Chondrocyte (in vitro differentiated cells): ENCODE results near the gene NTF3. TPM values are rescaled to one million over a fixed set of nuclear protein-coding genes. Genes with fewer than 3 reads are reported as not detected.

Experiments used
- DNase-seq: peaks from one replicate; pipeline ENCODE4 v3.0.0; 2021; ENCODE audit warnings: mixed read lengths, low spot score
- H3K27ac Mint-ChIP-seq: one replicate; pipeline ENCODE4 v1.8.0; 2021; ENCODE audit warnings: mild to moderate bottlenecking, moderate library complexity, mixed read lengths; ENCODE audit not compliant: unreplicated experiment
- H3K27me3 Mint-ChIP-seq: 2 replicates; pipeline ENCODE4 v1.8.0; 2021; ENCODE audit warnings: low read depth, mixed read lengths
- H3K36me3 Mint-ChIP-seq: 2 replicates; pipeline ENCODE4 v1.8.0; 2021; ENCODE audit warnings: low read depth, mixed read lengths
- H3K4me1 Mint-ChIP-seq: 2 replicates; pipeline ENCODE4 v1.8.0; 2021; ENCODE audit warnings: low read depth, mild to moderate bottlenecking, mixed read lengths
- H3K4me3 Mint-ChIP-seq: one replicate; pipeline ENCODE4 v1.8.0; 2021; ENCODE audit warnings: mild to moderate bottlenecking, moderate library complexity, mixed read lengths; ENCODE audit not compliant: unreplicated experiment
- H3K9me3 Mint-ChIP-seq: 2 replicates; pipeline ENCODE4 v1.8.0; 2021; ENCODE audit warnings: low read depth, mixed read lengths
- long read RNA-seq: library from polyadenylated mRNA; stranded (forward); transcript quantifications from one replicate; pipeline ENCODE4 v2.0.0, GENCODE V29; 2021
- total RNA-seq: library from RNA; stranded (reverse); gene quantifications from 3 replicates; pipeline ENCODE4 v1.2.1, GENCODE V29; 2021
- TF ChIP-seq, protein P1 (sequence below): fragments of 200-600 bp; sonication (generic); IDR thresholded peaks from 2 replicates; pipeline ENCODE4 v1.5.0; 2021; ENCODE audit warnings: antibody characterized with exemption, mild to moderate bottlenecking, moderate library complexity

The NTF3 gene
- total RNA-seq, result 0.80 to 2.6 TPM (median 2.5 TPM) in 3 replicates
- long read RNA-seq, partial matches to known transcripts, result 0 of 4 reads
- long read RNA-seq, other reads (novel, unspliced or antisense), result 1 of 4 reads

DNA sequence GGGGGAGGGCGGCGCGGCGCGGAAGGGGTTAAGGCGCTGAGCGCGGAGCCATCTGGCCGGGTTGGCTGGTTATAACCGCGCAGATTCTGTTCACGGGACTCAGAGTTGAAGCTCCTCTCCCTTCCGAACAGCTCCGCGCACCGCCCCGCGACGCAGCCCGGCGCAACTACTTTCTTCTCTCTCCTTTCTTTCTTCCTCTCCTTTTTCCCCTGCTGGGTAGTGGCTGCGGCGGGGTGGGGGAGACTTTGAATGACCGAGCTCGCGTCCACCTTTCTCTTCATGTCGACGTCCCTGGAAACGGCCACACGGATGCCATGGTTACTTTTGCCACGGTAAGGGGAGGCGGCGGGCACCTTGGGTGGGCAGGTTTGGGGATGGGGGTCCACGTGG, at the start of gene NTF3:
NTF3 (plus strand) TSS at position 98 of the 390 bp plus-strand sequence; CDS start at position 315, 217 bp downstream.
- TF ChIP-seq, protein P1, sequence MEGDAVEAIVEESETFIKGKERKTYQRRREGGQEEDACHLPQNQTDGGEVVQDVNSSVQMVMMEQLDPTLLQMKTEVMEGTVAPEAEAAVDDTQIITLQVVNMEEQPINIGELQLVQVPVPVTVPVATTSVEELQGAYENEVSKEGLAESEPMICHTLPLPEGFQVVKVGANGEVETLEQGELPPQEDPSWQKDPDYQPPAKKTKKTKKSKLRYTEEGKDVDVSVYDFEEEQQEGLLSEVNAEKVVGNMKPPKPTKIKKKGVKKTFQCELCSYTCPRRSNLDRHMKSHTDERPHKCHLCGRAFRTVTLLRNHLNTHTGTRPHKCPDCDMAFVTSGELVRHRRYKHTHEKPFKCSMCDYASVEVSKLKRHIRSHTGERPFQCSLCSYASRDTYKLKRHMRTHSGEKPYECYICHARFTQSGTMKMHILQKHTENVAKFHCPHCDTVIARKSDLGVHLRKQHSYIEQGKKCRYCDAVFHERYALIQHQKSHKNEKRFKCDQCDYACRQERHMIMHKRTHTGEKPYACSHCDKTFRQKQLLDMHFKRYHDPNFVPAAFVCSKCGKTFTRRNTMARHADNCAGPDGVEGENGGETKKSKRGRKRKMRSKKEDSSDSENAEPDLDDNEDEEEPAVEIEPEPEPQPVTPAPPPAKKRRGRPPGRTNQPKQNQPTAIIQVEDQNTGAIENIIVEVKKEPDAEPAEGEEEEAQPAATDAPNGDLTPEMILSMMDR, result no peak

DNA sequence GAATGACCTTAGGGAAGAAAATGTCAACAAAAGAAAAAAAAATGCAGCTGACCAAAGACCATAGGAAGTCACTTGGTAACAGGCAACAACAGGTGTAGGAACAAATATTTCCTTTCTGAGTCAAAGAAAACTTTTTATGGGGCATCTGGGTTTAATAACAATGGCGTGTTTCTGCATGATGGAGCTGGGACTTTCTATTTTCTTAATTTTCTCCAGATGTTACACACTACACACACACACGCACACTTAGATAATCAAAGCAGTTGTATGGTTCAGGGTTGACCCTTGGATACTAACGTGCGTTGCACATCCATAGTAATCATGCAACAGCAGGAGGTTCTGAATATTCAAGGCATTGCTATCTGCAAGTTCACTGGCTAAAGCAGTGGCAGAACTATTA, 47.9 kb upstream of the NTF3 start:
- Mint-ChIP-seq H3K27ac (no peak overlapping the region), H3K27me3 (peaks cover 7% of the 10 kb centered on the region), H3K4me1 (no peaks in the 10 kb centered on the region), H3K36me3 (no peaks in the 10 kb centered on the region), H3K4me3 (no peak overlapping the region), H3K9me3 (no peaks in the 10 kb centered on the region)
- TF ChIP-seq, protein P1, result no peak
- DNase-seq, result no peak

More for the DNA sequence above, at the start of gene NTF3:
- Mint-ChIP-seq H3K4me1 (peaks cover 32% of the 10 kb centered on the region), H3K36me3 (no peaks in the 10 kb centered on the region), H3K27ac (peak within 1 kb of the TSS; percentile 72), H3K9me3 (no peaks in the 10 kb centered on the region), H3K27me3 (peaks cover 46% of the 10 kb centered on the region), H3K4me3 (peak within 1 kb of the TSS; percentile 85)
- no peak for DNase-seq

DNA sequence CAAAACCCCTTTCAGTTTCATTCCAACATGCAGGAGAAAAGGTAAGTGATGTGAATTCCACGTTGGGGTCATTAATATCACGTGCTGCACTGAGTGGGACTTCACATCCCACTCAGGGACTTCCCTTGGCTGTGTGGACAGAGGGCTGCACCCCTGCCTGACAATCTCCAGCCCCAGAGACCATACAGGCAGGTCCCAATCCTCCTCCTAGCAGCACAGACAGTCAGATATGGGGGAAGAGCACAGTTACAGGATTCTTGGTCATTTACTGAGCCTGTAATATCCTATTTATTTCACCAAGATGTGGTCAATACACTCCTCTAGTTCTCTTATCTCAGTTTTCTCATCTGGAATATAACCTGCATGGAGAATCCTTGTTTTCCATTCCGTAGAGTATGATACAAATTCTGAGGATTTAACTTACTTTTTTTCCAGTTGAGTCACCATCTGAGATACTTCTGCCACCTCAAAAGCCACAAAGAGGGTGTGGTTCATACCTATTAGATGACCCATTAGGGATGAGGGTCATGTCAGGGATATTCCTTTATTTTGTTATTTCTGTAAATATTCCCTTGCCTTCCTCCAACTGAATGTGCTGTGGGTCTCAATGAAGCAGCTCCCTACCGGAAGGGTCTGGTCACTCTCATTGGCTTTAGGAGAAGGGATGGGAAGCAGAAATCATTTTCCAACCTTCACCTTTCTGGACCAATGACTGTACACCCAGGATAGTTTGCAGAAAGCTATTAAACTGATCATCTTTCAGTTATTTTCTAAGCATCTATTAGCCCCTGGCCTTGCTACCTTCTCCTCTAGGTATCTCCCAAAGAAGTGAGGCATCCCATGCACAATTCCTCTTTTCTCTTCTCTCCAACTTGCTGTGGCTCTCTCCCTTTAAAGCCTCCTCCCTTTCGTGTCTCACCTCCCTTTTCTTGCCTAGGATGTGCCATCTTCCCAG, 43.0 kb upstream of the NTF3 start:
- DNase-seq, result no peak
- Mint-ChIP-seq H3K4me1 (no peaks in the 10 kb centered on the region), H3K27me3 (peaks cover 4% of the 10 kb centered on the region), H3K27ac (no peak overlapping the region), H3K4me3 (no peak overlapping the region), H3K9me3 (no peaks in the 10 kb centered on the region), H3K36me3 (no peaks in the 10 kb centered on the region)
- TF ChIP-seq, protein P1, result no peak

DNA sequence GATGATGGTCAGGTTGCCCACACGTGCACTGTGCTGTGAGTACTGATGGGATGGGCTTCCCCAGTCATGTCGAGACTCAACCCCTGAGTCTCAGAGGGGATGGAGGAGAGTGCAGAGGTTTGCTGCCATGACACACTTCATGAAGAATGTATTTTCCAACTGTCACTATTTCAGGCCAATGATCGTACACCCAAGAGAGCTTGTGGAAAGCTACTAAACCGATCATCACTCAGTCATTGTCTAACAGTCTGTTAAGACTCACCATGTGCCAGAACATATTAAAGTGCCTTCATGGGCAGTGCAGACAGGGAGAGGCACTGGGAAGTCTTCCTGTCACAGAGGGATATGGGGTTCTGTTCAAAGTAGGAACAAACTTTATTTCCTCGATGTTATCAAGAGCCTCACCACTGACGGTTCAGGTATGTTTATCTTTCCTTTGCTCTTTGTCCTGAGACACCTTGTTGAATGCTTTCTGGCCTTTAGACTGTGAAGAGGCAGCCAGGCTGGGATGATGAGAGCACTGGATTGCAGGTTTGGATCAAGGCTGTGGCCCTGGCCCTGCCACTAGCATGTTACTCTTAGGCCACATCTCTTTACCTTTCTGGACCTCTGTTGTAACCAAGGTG, 41.6 kb upstream of the NTF3 start:
- Mint-ChIP-seq H3K9me3 (no peaks in the 10 kb centered on the region), H3K4me1 (no peaks in the 10 kb centered on the region), H3K27ac (no peak overlapping the region), H3K36me3 (no peaks in the 10 kb centered on the region), H3K27me3 (peaks cover 4% of the 10 kb centered on the region), H3K4me3 (no peak overlapping the region)
- TF ChIP-seq, protein P1, result no peak
- no peak for DNase-seq

DNA sequence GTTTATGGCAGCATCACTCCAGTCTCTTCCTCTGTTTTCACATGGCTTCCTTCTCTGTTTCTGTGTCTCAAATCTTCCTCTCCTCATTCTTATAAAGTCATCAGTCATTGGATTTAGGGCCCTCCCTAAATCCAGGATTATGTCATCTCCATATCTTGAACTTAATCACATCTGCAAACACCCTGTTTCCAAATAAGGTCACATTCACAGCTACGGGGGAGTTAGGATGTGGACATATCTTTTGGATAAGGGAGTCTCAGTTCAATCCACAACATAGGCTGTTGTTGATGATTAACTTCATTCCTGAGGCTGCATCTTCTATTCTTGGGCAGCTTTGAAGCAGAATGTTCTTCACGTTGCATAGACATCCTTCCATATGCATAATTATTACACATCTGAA, 40.3 kb upstream of the NTF3 start:
- no peaks in the 10 kb centered on the region for H3K4me1 Mint-ChIP-seq
- no peak for DNase-seq
- H3K4me3 Mint-ChIP-seq, result no peak overlapping the region
- TF ChIP-seq, protein P1, result no peak
- no peak overlapping the region for H3K27ac Mint-ChIP-seq
- H3K9me3 Mint-ChIP-seq, result no peaks in the 10 kb centered on the region
- no peaks in the 10 kb centered on the region for H3K36me3 Mint-ChIP-seq
- H3K27me3 Mint-ChIP-seq, result peaks cover 2% of the 10 kb centered on the region
